ENCODE measurements around the gene RABAC1. TPM values are rescaled to one million over a fixed set of nuclear protein-coding genes. Genes with fewer than 3 reads are reported as not detected.

The RABAC1 gene
- total and polyA plus RNA-seq, 2 donors from 2014 or later, result 146 to 333 TPM

DNA sequence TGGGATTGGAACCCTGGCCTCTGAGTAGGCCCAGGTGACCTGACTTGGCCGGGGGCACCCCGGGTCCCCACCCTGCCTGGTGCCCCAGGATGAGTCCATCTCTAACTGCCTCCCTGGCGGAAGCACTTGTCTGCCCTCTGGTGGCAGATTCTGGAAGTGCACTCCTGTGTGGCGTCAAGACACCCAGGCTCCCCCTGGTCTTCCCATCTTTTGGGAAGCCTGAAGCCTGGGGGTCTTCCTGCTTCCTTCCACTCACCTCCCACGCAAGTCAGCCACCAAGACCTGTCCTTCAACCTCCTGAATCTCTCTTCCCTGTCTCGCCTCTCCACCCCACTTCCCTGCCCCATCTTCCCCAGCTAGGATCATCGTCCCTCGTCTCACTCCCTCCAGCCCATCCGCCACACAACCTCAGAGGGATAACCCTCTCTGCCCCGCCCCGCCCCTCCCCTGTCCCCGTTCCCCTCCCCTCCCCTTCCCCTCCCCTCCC lies 7.4 kb downstream of the RABAC1 start:
- no peak overlapping the region for H3K9ac ChIP-seq (ENCODE audit: low read length in 3 of 3)
- DNase-seq (peak; percentile 72 to 86 (median 81)), FAIRE-seq (no peak)
- H3K9me3 ChIP-seq (ENCODE audit: control insufficient read depth in 2 of 3, insufficient read depth in 1 of 3, low read length in 3 of 3), result no peaks in the 10 kb centered on the region
- no peaks in the 10 kb centered on the region for H3K27me3 ChIP-seq (ENCODE audit: control insufficient read depth, insufficient read depth, low read length)
- no peak overlapping the region for H3K27ac ChIP-seq (ENCODE audit: low read depth in 2 of 2, low read length in 2 of 2)
- no peak overlapping the region for H3K4me3 ChIP-seq (ENCODE audit: low read length in 3 of 3)
- TF ChIP-seq, protein P1, sequence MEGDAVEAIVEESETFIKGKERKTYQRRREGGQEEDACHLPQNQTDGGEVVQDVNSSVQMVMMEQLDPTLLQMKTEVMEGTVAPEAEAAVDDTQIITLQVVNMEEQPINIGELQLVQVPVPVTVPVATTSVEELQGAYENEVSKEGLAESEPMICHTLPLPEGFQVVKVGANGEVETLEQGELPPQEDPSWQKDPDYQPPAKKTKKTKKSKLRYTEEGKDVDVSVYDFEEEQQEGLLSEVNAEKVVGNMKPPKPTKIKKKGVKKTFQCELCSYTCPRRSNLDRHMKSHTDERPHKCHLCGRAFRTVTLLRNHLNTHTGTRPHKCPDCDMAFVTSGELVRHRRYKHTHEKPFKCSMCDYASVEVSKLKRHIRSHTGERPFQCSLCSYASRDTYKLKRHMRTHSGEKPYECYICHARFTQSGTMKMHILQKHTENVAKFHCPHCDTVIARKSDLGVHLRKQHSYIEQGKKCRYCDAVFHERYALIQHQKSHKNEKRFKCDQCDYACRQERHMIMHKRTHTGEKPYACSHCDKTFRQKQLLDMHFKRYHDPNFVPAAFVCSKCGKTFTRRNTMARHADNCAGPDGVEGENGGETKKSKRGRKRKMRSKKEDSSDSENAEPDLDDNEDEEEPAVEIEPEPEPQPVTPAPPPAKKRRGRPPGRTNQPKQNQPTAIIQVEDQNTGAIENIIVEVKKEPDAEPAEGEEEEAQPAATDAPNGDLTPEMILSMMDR (IDR thresholded peaks at IDR 0.05; ENCODE audit: borderline replicate concordance, extremely low read depth, insufficient read depth), result peak; percentile 93
- intact Hi-C loops (cut with DNase I), result no loop called here
- H3K4me1 ChIP-seq (ENCODE audit: control insufficient read depth in 2 of 3, insufficient read depth in 2 of 3, low read depth in 1 of 3, low read length in 3 of 3), result no peaks in the 10 kb centered on the region
- H3K36me3 ChIP-seq (ENCODE audit: control insufficient read depth in 2 of 3, insufficient read depth in 3 of 3, low read length in 3 of 3), result peaks cover 0 to 6% (median 3%) of the 10 kb centered on the region in 3 donors

DNA sequence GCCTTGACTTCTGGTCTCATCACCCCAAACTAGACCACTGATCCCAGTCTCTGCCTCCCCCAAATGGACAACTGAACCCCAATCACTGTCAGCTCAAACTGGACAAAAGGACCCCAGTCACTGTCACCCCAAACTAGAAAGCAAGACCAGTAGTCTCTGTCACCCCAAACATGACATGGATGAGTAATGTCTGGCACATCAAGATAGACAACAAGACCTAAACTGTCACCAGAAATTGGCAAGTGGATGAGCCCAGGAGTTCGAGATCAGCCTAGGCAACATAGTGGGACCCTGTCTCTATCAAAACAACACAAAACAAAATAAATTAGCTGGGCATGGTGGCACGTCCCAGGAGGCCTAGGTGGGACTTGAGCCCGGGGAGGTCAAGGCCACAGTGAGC lies 12.0 kb downstream of the RABAC1 start:
- TF ChIP-seq, protein P1 (IDR thresholded peaks at IDR 0.05; ENCODE audit: borderline replicate concordance, extremely low read depth, insufficient read depth), result no peak
- FAIRE-seq, result no peak

DNA sequence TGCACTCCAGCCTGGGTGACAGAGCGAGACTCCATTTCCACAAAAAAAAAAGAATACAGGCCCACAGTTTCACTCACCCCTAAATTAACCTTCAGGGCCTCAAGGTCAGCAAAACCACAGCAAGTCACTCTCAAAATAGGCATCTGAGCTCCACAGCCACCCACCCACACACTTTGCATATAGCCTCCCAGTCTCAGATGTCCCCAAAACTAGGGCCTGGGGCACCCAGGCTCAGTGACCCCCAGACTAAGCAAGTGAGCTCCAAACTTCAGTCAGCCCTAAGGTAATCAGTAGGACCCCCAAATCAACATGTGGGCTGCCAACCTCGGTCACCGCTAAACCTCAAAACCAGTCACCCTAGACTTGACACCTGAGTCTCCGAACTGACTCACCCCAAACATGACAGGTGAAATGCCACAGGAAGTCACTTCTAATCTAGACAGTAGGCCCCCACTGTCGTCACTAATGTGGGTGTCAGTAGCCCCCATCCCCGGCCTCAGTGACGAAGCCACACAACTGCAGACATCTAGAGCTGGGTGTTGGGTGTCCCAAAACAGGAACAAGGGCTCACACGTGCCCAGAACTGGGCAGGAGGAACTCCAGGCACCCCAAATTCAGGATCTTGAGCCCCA lies 13.9 kb downstream of the RABAC1 start:
- H3K27ac ChIP-seq (ENCODE audit: low read depth in 2 of 2, low read length in 2 of 2), result no peak overlapping the region
- H3K27me3 ChIP-seq (ENCODE audit: control insufficient read depth, insufficient read depth, low read length), result no peaks in the 10 kb centered on the region
- DNase-seq (no peak), FAIRE-seq (no peak)
- no peak overlapping the region for H3K4me3 ChIP-seq (ENCODE audit: low read length in 3 of 3)
- H3K9me3 ChIP-seq (ENCODE audit: control insufficient read depth in 2 of 3, insufficient read depth in 1 of 3, low read length in 3 of 3), result no peaks in the 10 kb centered on the region
- no peaks in the 10 kb centered on the region for H3K4me1 ChIP-seq (ENCODE audit: control insufficient read depth in 2 of 3, insufficient read depth in 2 of 3, low read depth in 1 of 3, low read length in 3 of 3)
- no peaks in the 10 kb centered on the region for H3K36me3 ChIP-seq (ENCODE audit: control insufficient read depth in 2 of 3, insufficient read depth in 3 of 3, low read length in 3 of 3)
- no peak overlapping the region for H3K9ac ChIP-seq (ENCODE audit: low read length in 3 of 3)
- intact Hi-C loops (cut with DNase I), result no loop called here
- TF ChIP-seq, protein P1 (IDR thresholded peaks at IDR 0.05; ENCODE audit: borderline replicate concordance, extremely low read depth, insufficient read depth), result no peak

More for the DNA sequence above, 12.0 kb downstream of the RABAC1 start:
- H3K9me3 ChIP-seq (ENCODE audit: control insufficient read depth in 2 of 3, insufficient read depth in 1 of 3, low read length in 3 of 3), result no peaks in the 10 kb centered on the region
- H3K4me3 ChIP-seq (ENCODE audit: low read length in 3 of 3), result no peak overlapping the region
- no peaks in the 10 kb centered on the region for H3K27me3 ChIP-seq (ENCODE audit: control insufficient read depth, insufficient read depth, low read length)
- no peak for DNase-seq
- intact Hi-C loops (cut with DNase I), result no loop called here
- H3K27ac ChIP-seq (ENCODE audit: low read depth in 2 of 2, low read length in 2 of 2), result no peak overlapping the region
- no peaks in the 10 kb centered on the region for H3K4me1 ChIP-seq (ENCODE audit: control insufficient read depth in 2 of 3, insufficient read depth in 2 of 3, low read depth in 1 of 3, low read length in 3 of 3)
- H3K36me3 ChIP-seq (ENCODE audit: control insufficient read depth in 2 of 3, insufficient read depth in 3 of 3, low read length in 3 of 3), result no peaks in the 10 kb centered on the region
- H3K9ac ChIP-seq (ENCODE audit: low read length in 3 of 3), result no peak overlapping the region

Data from kidney (tissue), 14 donors.